MM.1S (cell line): ENCODE data around the gene NQO2.
A peak's percentile ranks its signal among the peaks of the same experiment; 100 is the strongest.
"Not testable (repeated sequence)": the region's sequence is repeated elsewhere in the genome, so short reads cannot be mapped to it uniquely, and the experiment has no call there.

ENCODE experiments used
- DNase-seq: peaks from one replicate; pipeline ENCODE4 v3.0.0-alpha.2; 2015
- H2AFZ ChIP-seq: fragments of 300-600 bp; sonication (generic); 2 replicates; pipeline ENCODE4 v1.6.0; 2016; ENCODE audit warnings: antibody characterized with exemption, low read length
- H3F3A ChIP-seq: fragments of 300-600 bp; sonication (generic); 2 replicates; pipeline ENCODE4 v1.6.1; 2016; ENCODE audit warnings: mild to moderate bottlenecking, antibody characterized with exemption, low read length, moderate library complexity, mixed read lengths; ENCODE audit not compliant: insufficient read depth
- H3K27ac ChIP-seq: fragments of 300-600 bp; sonication (generic); 2 replicates; pipeline ENCODE4 v1.5.1; 2016; ENCODE audit warnings: mild to moderate bottlenecking, low read length
- H3K27me3 ChIP-seq: fragments of 300-600 bp; sonication (generic); replicated peaks from 2 replicates; pipeline ENCODE4 v1.6.0; 2016; ENCODE audit warnings: low read length; ENCODE audit not compliant: insufficient read depth
- H3K36me3 ChIP-seq: fragments of 300-600 bp; sonication (generic); replicated peaks from 2 replicates; pipeline ENCODE4 v1.6.1; 2016; ENCODE audit warnings: mild to moderate bottlenecking, low read length, mixed read lengths; ENCODE audit not compliant: insufficient read depth
- H3K4me1 ChIP-seq: fragments of 300-600 bp; sonication (generic); 2 replicates; pipeline ENCODE4 v1.6.1; 2016; ENCODE audit warnings: low read length, mixed read lengths
- H3K4me2 ChIP-seq: fragments of 300-600 bp; sonication (generic); 2 replicates; pipeline ENCODE4 v1.6.0; 2016; ENCODE audit warnings: low read depth, low read length
- H3K4me3 ChIP-seq: fragments of 300-600 bp; sonication (generic); 2 replicates; pipeline ENCODE4 v1.5.1; 2016; ENCODE audit warnings: low read length, mixed read lengths
- H3K79me2 ChIP-seq: fragments of 300-600 bp; sonication (generic); 2 replicates; pipeline ENCODE4 v1.6.1; 2016; ENCODE audit warnings: mixed run types, low read length, mixed read lengths
- H3K9ac ChIP-seq: fragments of 300-600 bp; sonication (generic); 2 replicates; pipeline ENCODE4 v1.6.1; 2016; ENCODE audit warnings: low read length, mixed read lengths
- H3K9me2 ChIP-seq: fragments of 300-600 bp; sonication (generic); replicated peaks from 2 replicates; pipeline ENCODE4 v1.6.1; 2016; ENCODE audit warnings: mild to moderate bottlenecking, low read length, mixed read lengths; ENCODE audit not compliant: insufficient read depth
- H3K9me3 ChIP-seq: fragments of 300-600 bp; sonication (generic); replicated peaks from 2 replicates; pipeline ENCODE4 v1.6.1; 2016; ENCODE audit warnings: mild to moderate bottlenecking, low read length, mixed read lengths; ENCODE audit not compliant: insufficient read depth
- H4K20me1 ChIP-seq: fragments of 300-600 bp; sonication (generic); 2 replicates; pipeline ENCODE4 v1.6.1; 2016; ENCODE audit warnings: mild to moderate bottlenecking, low read length, moderate library complexity, mixed read lengths; ENCODE audit not compliant: insufficient read depth
- CTCF ChIP-seq: fragments of 300-600 bp; sonication (generic); IDR thresholded peaks from 2 replicates; pipeline ENCODE4 v1.5.1; 2016; ENCODE audit warnings: antibody characterized with exemption, low read length, mixed read lengths
- EZH2 ChIP-seq: fragments of 300-600 bp; sonication (generic); optimal IDR thresholded peaks from 2 replicates; pipeline ENCODE3; 2017; ENCODE audit warnings: low read depth, mild to moderate bottlenecking, antibody characterized with exemption, low read length, mixed read lengths
- EZH2phosphoT487 ChIP-seq: fragments of 300-600 bp; sonication (generic); IDR thresholded peaks from 2 replicates; pipeline ENCODE4 v1.6.1; 2018; ENCODE audit warnings: antibody characterized with exemption, low read length

NQO2 gene

GRCh38 chr6:2993755-2994317, 5.9 kb upstream of the NQO2 start:
- no peaks in the 10 kb centered on the region for H3K36me3 ChIP-seq
- H3F3A ChIP-seq, result peaks cover 16% of the 10 kb centered on the region
- 0 out of 2 replicates have a peak, but pooled peaks cover 3% of the 10 kb centered on the region for H3K4me1 ChIP-seq
- no peaks in the 10 kb centered on the region for H3K79me2 ChIP-seq
- H3K9me3 ChIP-seq, result no peaks in the 10 kb centered on the region
- H3K4me2 ChIP-seq, result no peak overlapping the region
- no peak overlapping the region for H3K27ac ChIP-seq
- TF ChIP-seq EZH2phosphoT487 (no peak), EZH2 (no peak), CTCF (no peak)
- no peaks in the 10 kb centered on the region for H3K27me3 ChIP-seq
- no peaks in the 10 kb centered on the region for H3K9me2 ChIP-seq
- no peak overlapping the region for H3K4me3 ChIP-seq
- H3K9ac ChIP-seq, result no peak overlapping the region
- no peaks in the 10 kb centered on the region; the same call in 1 of the 2 replicates for H4K20me1 ChIP-seq
- no peak overlapping the region for H2AFZ ChIP-seq
- DNase-seq, result no peak

DNA sequence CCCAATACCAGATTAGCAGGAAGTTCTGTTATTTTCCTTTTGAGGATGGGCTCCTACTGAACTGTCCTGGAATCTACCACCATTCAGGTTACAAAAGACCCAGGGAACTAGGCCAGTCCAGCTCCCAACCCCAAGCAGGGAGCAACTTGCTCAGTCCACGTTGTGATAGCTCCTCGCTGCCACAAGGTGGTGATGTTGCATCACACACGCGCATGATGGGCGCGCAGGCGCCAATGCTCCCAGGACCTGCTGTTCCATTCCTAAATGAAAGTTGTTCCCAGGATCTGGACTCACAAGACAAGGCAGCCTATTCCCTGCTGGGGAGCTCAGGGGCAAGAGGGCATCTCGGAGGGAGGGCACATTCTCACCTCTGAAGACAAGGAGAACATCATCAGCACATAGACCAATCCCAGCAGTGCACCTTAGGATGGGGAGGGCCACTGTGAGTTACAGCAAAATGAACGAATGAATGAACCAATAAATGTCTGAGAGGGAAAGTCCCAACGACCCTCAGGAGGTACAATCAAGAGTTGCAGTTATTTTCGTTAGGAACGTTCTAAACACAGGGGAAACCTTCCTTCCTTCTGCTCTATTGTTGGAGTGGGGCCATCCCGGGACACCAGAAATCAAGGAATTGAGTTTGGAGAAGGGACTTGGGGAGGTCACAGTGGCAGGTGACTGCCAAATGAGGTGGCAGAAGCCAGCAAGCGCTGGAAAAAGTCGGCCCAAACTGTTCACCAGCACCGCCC, 1.3 kb upstream of the NQO2 start:
- not testable (repeated sequence) for H3K27ac ChIP-seq, H4K20me1 ChIP-seq, H3K79me2 ChIP-seq, H3K9me2 ChIP-seq, H3F3A ChIP-seq, H3K9me3 ChIP-seq, H3K36me3 ChIP-seq, H3K27me3 ChIP-seq
- Histone ChIP-seq H3K9ac (peak overlapping the region; percentile 8; the same call in 1 of the 2 replicates), H3K4me2 (peak overlapping the region; percentile 94), H3K4me3 (peak overlapping the region; percentile 68), H3K4me1 (peaks cover 10% of the 10 kb centered on the region; the same call in 1 of the 2 replicates), H2AFZ (peak overlapping the region; percentile 95)
- peak; percentile 23 for DNase-seq
- peak; percentile 43 for TF ChIP-seq CTCF

- peak overlapping the region; percentile 68 for H3K4me3 ChIP-seq
- H3K79me2 ChIP-seq, result 0 out of 2 replicates have a peak, but pooled peaks cover 5% of the 10 kb centered on the region
- no peaks in the 10 kb centered on the region for H3K9me2 ChIP-seq
- H3K4me2 ChIP-seq, result peak overlapping the region; percentile 94
- H3K27ac ChIP-seq, result no peak overlapping the region
- TF ChIP-seq EZH2phosphoT487 (no peak), CTCF (no peak), EZH2 (no peak)
- no peak for DNase-seq
- H3K4me1 ChIP-seq, result peaks cover 10% of the 10 kb centered on the region; the same call in 1 of the 2 replicates
- H3F3A ChIP-seq, result 0 out of 2 replicates have a peak, but pooled peaks cover 5% of the 10 kb centered on the region
- H2AFZ ChIP-seq, result peak overlapping the region; percentile 95
- H3K9me3 ChIP-seq, result no peaks in the 10 kb centered on the region
- peak overlapping the region; percentile 8; the same call in 1 of the 2 replicates for H3K9ac ChIP-seq
- H3K36me3 ChIP-seq, result no peaks in the 10 kb centered on the region
- H4K20me1 ChIP-seq, result no peaks in the 10 kb centered on the region; the same call in 1 of the 2 replicates
- H3K27me3 ChIP-seq, result no peaks in the 10 kb centered on the region
These were observed 586 bp upstream of the NQO2 start for GRCh38 chr6:2998998-2999617.
